Mesendoderm (in vitro differentiated cells): ENCODE results near the gene FRMD5.
A peak's percentile ranks its signal among the peaks of the same experiment; 100 is the strongest.

Source experiments
- DNase-seq: peaks from one replicate; pipeline ENCODE4 v3.0.0; 2013
- H2AK5ac ChIP-seq: 2 replicates; pipeline ENCODE4 v1.6.1; 2013; ENCODE audit warnings: low read length, inconsistent platforms
- H2BK120ac ChIP-seq: 2 replicates; pipeline ENCODE4 v1.6.1; 2013; ENCODE audit warnings: low read depth, mild to moderate bottlenecking, low read length, moderate library complexity, mixed read lengths
- H2BK15ac ChIP-seq: replicated peaks from 2 replicates; pipeline ENCODE4 v1.6.1; 2013; ENCODE audit warnings: low read depth, mild to moderate bottlenecking, moderate library complexity
- H2BK5ac ChIP-seq: 2 replicates; pipeline ENCODE4 v1.6.1; 2013; ENCODE audit warnings: low read length, inconsistent platforms
- H3K18ac ChIP-seq: 2 replicates; pipeline ENCODE4 v1.6.1; 2013; ENCODE audit warnings: mild to moderate bottlenecking, low read length, mixed read lengths
- H3K23ac ChIP-seq: one replicate; pipeline ENCODE4 v1.6.1; 2013; ENCODE audit warnings: low read length
- H3K27ac ChIP-seq: 2 replicates; pipeline ENCODE4 v1.5.1; 2013; ENCODE audit warnings: low read depth, mild to moderate bottlenecking, inconsistent platforms, low read length, moderate library complexity
- H3K27me3 ChIP-seq: 2 replicates; pipeline ENCODE4 v1.6.1; 2013; ENCODE audit warnings: low read length, control low read depth, mild to moderate bottlenecking, inconsistent platforms; ENCODE audit not compliant: insufficient read depth, poor library complexity
- H3K36me3 ChIP-seq: 2 replicates; pipeline ENCODE4 v1.6.1; 2013; ENCODE audit warnings: low read length, inconsistent platforms; ENCODE audit not compliant: control insufficient read depth, insufficient read depth
- H3K4ac ChIP-seq: one replicate; pipeline ENCODE4 v1.6.1; 2013; ENCODE audit warnings: low read depth, mild to moderate bottlenecking, low read length, moderate library complexity
- H3K4me1 ChIP-seq: 2 replicates; pipeline ENCODE4 v1.6.1; 2013; ENCODE audit warnings: low read depth, low read length, inconsistent platforms; ENCODE audit not compliant: control insufficient read depth
- H3K4me2 ChIP-seq: 2 replicates; pipeline ENCODE4 v1.6.1; 2013; ENCODE audit warnings: low read length
- H3K4me3 ChIP-seq: 2 replicates; pipeline ENCODE4 v1.5.1; 2013; ENCODE audit warnings: mild to moderate bottlenecking, low read length
- H3K56ac ChIP-seq: one replicate; pipeline ENCODE4 v1.6.1; 2013; ENCODE audit warnings: low read length
- H3K79me1 ChIP-seq: 2 replicates; pipeline ENCODE4 v1.6.1; 2013; ENCODE audit warnings: low read length, inconsistent platforms
- H3K79me2 ChIP-seq: 2 replicates; pipeline ENCODE4 v1.6.1; 2013; ENCODE audit warnings: mild to moderate bottlenecking, low read length; ENCODE audit not compliant: control insufficient read depth, insufficient read depth
- H3K9ac ChIP-seq: 2 replicates; pipeline ENCODE4 v1.6.1; 2013; ENCODE audit warnings: low read length, inconsistent platforms
- H4K5ac ChIP-seq: one replicate; pipeline ENCODE4 v1.6.1; 2013; ENCODE audit warnings: low read length
- H4K8ac ChIP-seq: one replicate; pipeline ENCODE4 v1.6.1; 2013; ENCODE audit warnings: low read depth, mild to moderate bottlenecking, control low read depth, low read length, moderate library complexity
- WGBS: extraction: QIAGEN DNeasy Blood & Tissue Kit; methylation state at CpG from one replicate; pipeline ENCODE4 v1.1.7; 2013; ENCODE audit warnings: low lambda C conversion rate, missing lambda C conversion rate; ENCODE audit not compliant: insufficient coverage; ENCODE audit errors: extremely low coverage; 5-methylcytosine and 5-hydroxymethylcytosine counted together

The FRMD5 gene

GRCh38 chr15:43908516-43909050 is 286.5 kb downstream of the FRMD5 start:
- no peaks in the 10 kb centered on the region for H3K79me1 ChIP-seq
- no peak for DNase-seq
- no peak overlapping the region for H2BK120ac ChIP-seq
- no CpG with 5 or more reads among the region's 4 CpGs for WGBS
- no peaks in the 10 kb centered on the region for H3K79me2 ChIP-seq
- H3K4me2 ChIP-seq: no peak overlapping the region
- no peak overlapping the region for H3K4ac ChIP-seq
- no peak overlapping the region for H2BK15ac ChIP-seq
- H3K27ac ChIP-seq: no peak overlapping the region
- no peaks in the 10 kb centered on the region for H3K36me3 ChIP-seq
- no peak overlapping the region for H3K4me3 ChIP-seq
- no peak overlapping the region for H2BK5ac ChIP-seq
- no peak overlapping the region for H4K5ac ChIP-seq
- H3K18ac ChIP-seq: no peak overlapping the region
- no peaks in the 10 kb centered on the region for H3K27me3 ChIP-seq
- H2AK5ac ChIP-seq: no peak overlapping the region
- H4K8ac ChIP-seq: no peak overlapping the region
- no peak overlapping the region for H3K23ac ChIP-seq
- no peak overlapping the region for H3K9ac ChIP-seq
- no peak overlapping the region for H3K56ac ChIP-seq
- no peaks in the 10 kb centered on the region for H3K4me1 ChIP-seq

GRCh38 chr15:43905755-43906154 is 289.3 kb downstream of the FRMD5 start:
- no peak overlapping the region for H3K4ac ChIP-seq
- H3K18ac ChIP-seq: no peak overlapping the region
- H4K8ac ChIP-seq: no peak overlapping the region
- WGBS: no CpG with 5 or more reads among the region's 7 CpGs
- no peak overlapping the region for H3K4me3 ChIP-seq
- no peak overlapping the region for H2BK15ac ChIP-seq
- no peaks in the 10 kb centered on the region for H3K79me1 ChIP-seq
- H3K56ac ChIP-seq: peak overlapping the region; percentile 17
- H2BK5ac ChIP-seq: no peak overlapping the region
- peaks cover 5% of the 10 kb centered on the region for H3K4me1 ChIP-seq
- H3K27ac ChIP-seq: no peak overlapping the region
- H2BK120ac ChIP-seq: no peak overlapping the region
- no peaks in the 10 kb centered on the region for H3K36me3 ChIP-seq
- no peaks in the 10 kb centered on the region for H3K79me2 ChIP-seq
- H3K23ac ChIP-seq: no peak overlapping the region
- no peak overlapping the region for H3K9ac ChIP-seq
- DNase-seq: no peak
- H3K4me2 ChIP-seq: no peak overlapping the region
- no peak overlapping the region for H2AK5ac ChIP-seq
- no peaks in the 10 kb centered on the region for H3K27me3 ChIP-seq
- no peak overlapping the region for H4K5ac ChIP-seq

- WGBS: no CpG with 5 or more reads among the region's 8 CpGs
- Histone ChIP-seq H3K4me1 (peaks cover 5% of the 10 kb centered on the region), H3K23ac (no peak overlapping the region), H3K79me2 (no peaks in the 10 kb centered on the region), H3K27ac (no peak overlapping the region), H2BK15ac (no peak overlapping the region), H2BK5ac (no peak overlapping the region), H2BK120ac (no peak overlapping the region), H2AK5ac (no peak overlapping the region), H3K27me3 (no peaks in the 10 kb centered on the region), H4K5ac (no peak overlapping the region), H3K36me3 (no peaks in the 10 kb centered on the region), H3K4ac (no peak overlapping the region), H3K4me2 (no peak overlapping the region), H3K4me3 (no peak overlapping the region), H3K9ac (peak overlapping the region; percentile 42), H3K56ac (no peak overlapping the region), H3K18ac (no peak overlapping the region), H3K79me1 (no peaks in the 10 kb centered on the region), H4K8ac (no peak overlapping the region)
- DNase-seq: peak; percentile 92
These were observed 291.2 kb downstream of the FRMD5 start for GRCh38 chr15:43903864-43904290.

GRCh38 chr15:43901495-43901894 is 293.6 kb downstream of the FRMD5 start:
- no peak for DNase-seq
- H2BK15ac ChIP-seq: no peak overlapping the region
- no peak overlapping the region for H3K27ac ChIP-seq
- H3K79me1 ChIP-seq: no peaks in the 10 kb centered on the region
- no peak overlapping the region for H3K18ac ChIP-seq
- H3K4me1 ChIP-seq: peaks cover 5% of the 10 kb centered on the region
- H3K79me2 ChIP-seq: no peaks in the 10 kb centered on the region
- H3K27me3 ChIP-seq: no peaks in the 10 kb centered on the region
- no peak overlapping the region for H3K4ac ChIP-seq
- H2BK120ac ChIP-seq: no peak overlapping the region
- no peak overlapping the region for H4K5ac ChIP-seq
- no peak overlapping the region for H2AK5ac ChIP-seq
- H3K36me3 ChIP-seq: no peaks in the 10 kb centered on the region
- no peak overlapping the region for H2BK5ac ChIP-seq
- WGBS: no CpG with 5 or more reads among the region's 10 CpGs
- no peak overlapping the region for H4K8ac ChIP-seq
- H3K4me2 ChIP-seq: no peak overlapping the region
- H3K56ac ChIP-seq: peak overlapping the region; percentile 18
- no peak overlapping the region for H3K23ac ChIP-seq
- no peak overlapping the region for H3K4me3 ChIP-seq
- H3K9ac ChIP-seq: no peak overlapping the region

GRCh38 chr15:43900996-43901395 is 294.1 kb downstream of the FRMD5 start:
- Histone ChIP-seq H3K36me3 (no peaks in the 10 kb centered on the region), H3K4me2 (no peak overlapping the region), H3K4me1 (peaks cover 5% of the 10 kb centered on the region), H3K18ac (no peak overlapping the region), H3K27ac (no peak overlapping the region), H3K4me3 (no peak overlapping the region), H2AK5ac (no peak overlapping the region), H3K79me2 (no peaks in the 10 kb centered on the region), H3K4ac (no peak overlapping the region), H3K56ac (no peak overlapping the region), H3K27me3 (no peaks in the 10 kb centered on the region), H2BK120ac (no peak overlapping the region), H3K9ac (no peak overlapping the region), H4K5ac (no peak overlapping the region), H2BK15ac (no peak overlapping the region), H2BK5ac (no peak overlapping the region), H3K79me1 (no peaks in the 10 kb centered on the region), H4K8ac (no peak overlapping the region), H3K23ac (no peak overlapping the region)
- DNase-seq: peak; percentile 39
- WGBS: no CpG with 5 or more reads among the region's 1 CpG

GRCh38 chr15:43899928-43900327 is 295.1 kb downstream of the FRMD5 start:
- H3K27me3 ChIP-seq: no peaks in the 10 kb centered on the region
- H3K79me2 ChIP-seq: no peaks in the 10 kb centered on the region
- no peak overlapping the region for H2BK15ac ChIP-seq
- H3K18ac ChIP-seq: no peak overlapping the region
- H3K56ac ChIP-seq: no peak overlapping the region
- H3K4ac ChIP-seq: no peak overlapping the region
- no peaks in the 10 kb centered on the region for H3K79me1 ChIP-seq
- no peak overlapping the region for H3K9ac ChIP-seq
- H2AK5ac ChIP-seq: no peak overlapping the region
- no CpG with 5 or more reads among the region's 5 CpGs for WGBS
- H3K4me2 ChIP-seq: no peak overlapping the region
- H4K8ac ChIP-seq: no peak overlapping the region
- H2BK5ac ChIP-seq: no peak overlapping the region
- no peak overlapping the region for H4K5ac ChIP-seq
- peak overlapping the region; percentile 9 for H3K23ac ChIP-seq
- H3K4me3 ChIP-seq: no peak overlapping the region
- no peak overlapping the region for H3K27ac ChIP-seq
- H2BK120ac ChIP-seq: no peak overlapping the region
- H3K4me1 ChIP-seq: peaks cover 5% of the 10 kb centered on the region
- no peaks in the 10 kb centered on the region for H3K36me3 ChIP-seq
- no peak for DNase-seq
